Measurements from ENCODE around the gene RFC3.

- TF ChIP-seq CTCF (IDR thresholded peaks at IDR 0.05) (no peak), POLR2AphosphoS5 (IDR thresholded peaks at IDR 0.05; ENCODE audit: low read depth, low read length) (no peak), EZH2phosphoT487 (IDR thresholded peaks at IDR 0.05; ENCODE audit: borderline replicate concordance, low read depth) (no peak), JUND (IDR thresholded peaks at IDR 0.05) (no peak)
Measured at GRCh38 chr13:33796095-33796494, 21.9 kb upstream of the RFC3 start.

Data from SK-N-SH (cell line).